HG03097 (cell line): Measurements from ENCODE around the gene RSKR.
"Not testable (repeated sequence)": the region's sequence is repeated elsewhere in the genome, so short reads cannot be mapped to it uniquely, and the experiment has no call there.

Experiments
- ATAC-seq: cut with Tn5 transposase; IDR thresholded peaks from one replicate; pipeline ENCODE4 v1.9.1; 2021; ENCODE audit not compliant: unreplicated experiment, low FRiP score

The RSKR gene

DNA sequence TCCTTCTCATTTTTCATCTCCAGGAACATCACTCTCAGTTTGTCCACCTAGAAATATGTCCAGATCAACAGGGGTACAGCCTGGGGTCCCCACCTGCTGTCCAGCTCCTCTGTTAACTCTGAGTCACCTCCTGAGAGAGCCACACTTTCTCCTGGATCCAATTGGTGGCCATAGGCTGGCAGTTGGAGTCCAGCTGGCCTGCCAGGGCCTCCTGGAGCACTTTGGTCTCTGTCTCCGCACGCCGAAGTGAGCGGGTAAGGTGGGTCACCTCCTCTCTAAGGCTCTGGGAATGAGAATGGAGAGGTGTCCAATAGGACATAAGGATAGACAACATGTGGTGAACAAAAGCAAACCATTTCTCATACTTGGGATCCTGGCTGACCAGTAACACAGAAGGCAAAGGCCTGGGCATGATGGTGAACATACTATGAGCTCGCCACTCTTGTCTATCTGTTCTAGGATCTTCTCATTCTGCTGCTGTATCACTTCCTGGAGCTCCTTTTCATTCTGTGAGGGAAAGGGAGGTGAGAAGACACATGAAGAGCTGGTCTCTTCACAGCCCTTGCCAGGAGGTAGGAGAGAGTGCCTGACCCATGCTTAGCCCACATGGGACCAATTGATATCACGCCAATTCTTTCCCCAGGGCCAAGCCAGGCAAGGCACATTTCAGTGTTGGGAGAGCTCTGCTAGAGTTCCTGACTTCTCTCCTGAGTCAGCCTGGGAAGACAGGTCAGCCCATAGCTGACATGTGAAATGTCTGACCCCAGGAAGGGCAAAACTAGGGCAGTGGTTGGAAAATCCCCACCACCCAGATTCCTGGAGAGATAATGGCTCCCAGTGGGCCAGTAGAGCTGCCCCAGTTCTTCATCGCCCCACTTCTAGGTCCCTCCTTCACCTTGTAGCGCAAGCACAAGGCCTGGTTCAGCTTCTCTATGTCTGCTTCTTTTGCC, 35.5 kb downstream of the RSKR start:
- no peak for ATAC-seq

DNA sequence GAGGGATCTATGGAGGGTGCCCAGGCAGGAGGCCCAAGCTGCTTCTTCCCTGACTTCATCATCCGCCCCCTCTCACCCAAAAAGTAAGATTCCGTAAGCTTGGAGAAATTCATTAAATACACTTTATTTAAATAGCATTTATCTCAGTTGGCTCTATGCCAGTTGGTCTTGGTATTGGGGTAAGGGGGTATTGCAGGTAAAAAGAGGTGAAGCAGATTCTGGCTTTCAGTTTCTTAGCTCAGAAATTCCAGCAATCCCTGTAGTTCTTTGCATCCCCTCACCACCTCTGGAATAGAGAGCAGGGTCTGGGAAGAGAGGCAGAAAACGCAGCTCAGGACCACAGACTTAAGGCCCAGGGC, 36.5 kb downstream of the RSKR start:
- no peak for ATAC-seq

DNA sequence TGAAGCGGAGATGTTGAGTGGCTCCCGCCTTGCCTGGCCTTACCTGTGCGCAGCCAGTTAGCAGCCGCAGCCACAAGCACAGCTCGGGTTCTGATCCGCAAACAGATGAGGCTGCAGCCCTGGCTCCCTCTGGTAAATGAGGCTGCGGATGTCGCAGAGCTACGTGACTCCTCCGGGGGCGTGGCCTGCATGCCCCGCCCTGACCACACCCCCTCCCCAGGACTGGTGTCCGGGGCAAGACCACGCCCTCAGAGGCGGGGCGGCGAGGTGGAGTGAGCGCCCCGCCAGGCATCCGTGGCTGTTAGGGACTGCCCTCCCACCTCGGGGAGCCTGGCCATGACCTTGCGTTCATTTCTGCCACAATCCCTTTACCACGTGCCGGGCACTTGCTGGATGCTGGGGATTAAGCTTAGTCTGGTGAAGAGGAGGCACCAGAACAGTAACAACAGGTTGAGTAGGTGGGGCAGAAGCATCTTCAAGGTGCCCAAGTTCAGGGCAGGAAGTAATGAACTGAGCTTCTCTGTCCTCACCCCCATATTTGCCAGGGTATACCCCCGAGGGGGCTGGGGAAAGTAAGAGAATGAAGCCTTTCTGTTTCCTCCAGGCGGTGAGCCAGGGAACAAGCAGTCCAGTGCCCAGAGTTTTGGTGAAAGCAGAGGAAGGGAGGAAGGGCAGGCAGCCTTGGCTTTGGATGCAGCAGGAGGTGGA, 37.1 kb downstream of the RSKR start, which contains the start of gene ALDOC:
ALDOC (minus strand) TSS at position 138 of the 708 bp plus-strand sequence. CDS start 1,363 bp downstream, outside the sequence.
- ATAC-seq = peak; percentile 69

DNA sequence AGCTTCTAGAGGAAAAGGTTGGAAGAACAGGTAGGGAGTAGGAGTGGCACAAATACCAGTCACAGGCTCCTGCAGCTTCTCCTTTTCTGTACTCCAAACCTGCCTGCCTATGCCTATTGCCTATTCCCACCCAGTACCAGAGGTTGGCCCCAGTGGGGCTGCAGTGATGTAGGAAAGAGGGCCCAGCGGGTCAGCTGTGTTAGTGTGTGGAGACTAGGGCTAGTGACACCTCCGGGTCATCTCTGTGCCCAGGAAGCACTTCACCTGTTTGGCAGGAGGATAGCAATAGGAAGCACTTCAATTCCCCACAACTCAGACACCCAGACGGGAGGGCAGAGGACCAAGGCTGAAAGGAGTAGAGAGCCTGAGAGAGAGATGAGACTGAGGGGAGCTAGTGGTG, 38.0 kb downstream of the RSKR start:
- not testable (repeated sequence) for ATAC-seq

DNA sequence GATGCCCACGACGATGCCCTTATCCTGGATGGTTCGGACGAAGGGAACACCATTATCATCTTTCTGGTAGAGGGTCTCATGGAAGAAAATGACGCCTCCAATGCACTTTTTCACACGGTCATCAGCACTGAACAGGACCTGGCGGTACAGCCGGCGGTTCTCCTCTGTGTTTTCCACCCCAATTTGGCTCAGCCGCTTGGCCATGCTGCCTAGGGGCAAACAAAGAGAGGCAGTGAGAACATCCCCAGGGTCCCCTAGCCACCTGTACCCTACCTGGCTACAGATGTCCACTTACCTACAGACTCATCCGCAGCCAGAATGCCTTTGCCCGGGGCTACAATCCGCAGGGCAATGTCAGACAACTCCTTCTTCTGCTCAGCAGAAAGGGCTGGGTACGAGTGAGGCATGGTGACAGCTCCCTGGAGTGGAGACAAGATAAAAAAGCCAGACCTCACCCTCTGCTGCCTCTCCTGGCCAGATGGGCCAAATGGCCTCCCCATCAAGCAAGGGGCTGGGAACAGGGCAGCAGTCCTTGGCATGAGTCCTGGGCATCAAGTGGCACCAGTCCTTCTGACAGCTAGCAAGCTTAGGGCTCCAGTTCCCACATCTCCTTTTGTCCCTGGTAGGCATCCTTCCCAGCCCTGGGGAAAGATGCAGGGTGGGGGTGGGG, 38.7 kb downstream of the RSKR start:
- ATAC-seq = no peak

GRCh38 chr17:28574526-28574925, 39.5 kb downstream of the RSKR start:
- ATAC-seq = no peak

DNA sequence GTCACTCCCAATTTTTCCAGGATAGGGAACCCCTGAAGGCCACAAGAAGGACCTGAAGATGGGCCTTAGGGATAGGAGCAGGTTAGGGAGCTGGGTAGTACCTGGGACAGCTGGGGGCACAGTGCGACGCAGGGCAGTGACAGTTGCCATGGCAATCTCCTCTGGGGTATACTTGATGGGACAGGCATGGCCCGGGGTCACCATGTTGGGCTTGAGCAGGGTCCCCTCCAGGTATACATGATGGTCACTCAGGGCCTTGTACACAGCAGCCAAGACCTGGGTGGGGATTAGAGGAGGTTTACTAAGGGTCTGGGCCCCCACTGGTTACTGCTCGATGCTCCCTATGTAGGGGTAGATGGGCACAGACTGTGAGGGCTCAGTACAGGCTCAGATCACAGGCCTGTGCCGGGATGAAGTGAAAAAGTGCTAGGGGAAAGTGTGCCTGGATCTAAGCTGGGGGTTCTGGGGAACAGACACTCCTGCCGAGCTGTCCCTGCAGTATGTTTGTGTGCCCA, 40.0 kb downstream of the RSKR start:
- no peak for ATAC-seq

- no peak for ATAC-seq
Observed at GRCh38 chr17:28573521-28573920, 40.5 kb downstream of the RSKR start.

GRCh38 chr17:28573040-28573380, 41.0 kb downstream of the RSKR start:
- no peak for ATAC-seq

GRCh38 chr17:28572259-28573039, 41.5 kb downstream of the RSKR start:
- no peak for ATAC-seq

GRCh38 chr17:28571361-28572122, 42.4 kb downstream of the RSKR start, which contains the start of gene PIGS:
Gene PIGS, minus strand, starts transcription at chr17:28571524. Its CDS starts 28 bp downstream, at chr17:28571496.
- peak; percentile 78 for ATAC-seq

- no peak for ATAC-seq
Observed at GRCh38 chr17:28570716-28571360, 43.1 kb downstream of the RSKR start.

- no peak for ATAC-seq
Observed at GRCh38 chr17:28569446-28569845, 44.5 kb downstream of the RSKR start.

DNA sequence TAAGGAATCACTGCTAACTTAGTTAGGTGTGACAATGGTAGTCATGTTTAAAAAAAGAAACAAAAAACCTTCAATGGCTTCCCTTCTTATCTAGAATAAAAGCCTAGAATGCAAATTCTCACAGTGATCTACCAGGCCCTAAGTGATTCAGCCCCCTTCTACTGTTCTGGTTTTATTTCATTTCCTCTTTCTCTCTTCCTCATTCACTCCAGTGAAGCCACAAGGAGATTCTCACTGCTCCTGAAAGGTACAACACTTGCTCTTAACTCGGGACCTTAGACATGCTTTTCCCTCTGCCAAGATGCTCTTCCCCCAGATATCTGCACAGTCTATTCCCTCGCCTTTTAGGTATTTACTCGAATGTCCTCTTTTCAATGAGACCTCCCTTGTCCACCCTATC, 46.4 kb downstream of the RSKR start:
- no peak for ATAC-seq

GRCh38 chr17:28563475-28563874, 50.5 kb downstream of the RSKR start:
- no peak for ATAC-seq
